Smooth muscle cell (in vitro differentiated cells): ENCODE data around the gene APOH. TPM values are rescaled to one million over a fixed set of nuclear protein-coding genes. Genes with fewer than 3 reads are reported as not detected.

ENCODE experiments used
- DNase-seq: peaks from one replicate; lab custom pipeline; 2025; ENCODE audit not compliant: unreplicated experiment; lab: John Stamatoyannopoulos, UW
- H2AFZ ChIP-seq: fragments of 200-600 bp; sonication (generic); 2 replicates; pipeline ENCODE4 v1.6.0; 2016; ENCODE audit warnings: antibody characterized with exemption, low read depth, mild to moderate bottlenecking
- H3F3A ChIP-seq: fragments of 200-600 bp; sonication (generic); 2 replicates; pipeline ENCODE4 v1.6.0; 2017; ENCODE audit warnings: antibody characterized with exemption, low read depth
- H3K27ac ChIP-seq: fragments of 200-600 bp; sonication (generic); 2 replicates; pipeline ENCODE4 v1.5.1; 2016; ENCODE audit warnings: low read depth, mild to moderate bottlenecking
- H3K27me3 ChIP-seq: fragments of 200-600 bp; sonication (generic); 2 replicates; pipeline ENCODE4 v1.6.1; 2016; ENCODE audit warnings: low read depth, mild to moderate bottlenecking
- H3K36me3 ChIP-seq: fragments of 200-600 bp; sonication (generic); 2 replicates; pipeline ENCODE4 v1.5.1; 2016; ENCODE audit warnings: low read depth
- H3K4me1 ChIP-seq: fragments of 200-600 bp; sonication (generic); 2 replicates; pipeline ENCODE4 v1.5.1; 2016; ENCODE audit warnings: low read depth
- H3K4me2 ChIP-seq: fragments of 200-600 bp; sonication (generic); 2 replicates; pipeline ENCODE4 v1.6.0; 2016; ENCODE audit warnings: mild to moderate bottlenecking
- H3K4me3 ChIP-seq: fragments of 200-600 bp; sonication (generic); 2 replicates; pipeline ENCODE4 v1.5.1; 2016; ENCODE audit warnings: mild to moderate bottlenecking
- H3K79me2 ChIP-seq: fragments of 200-600 bp; sonication (generic); 2 replicates; pipeline ENCODE4 v1.6.0; 2016; ENCODE audit warnings: low read depth, mild to moderate bottlenecking
- H3K9ac ChIP-seq: fragments of 200-600 bp; sonication (generic); 2 replicates; pipeline ENCODE4 v1.6.0; 2016; ENCODE audit warnings: low read depth
- H3K9me3 ChIP-seq: fragments of 200-600 bp; sonication (generic); replicated peaks from 2 replicates; pipeline ENCODE4 v1.5.1; 2016; ENCODE audit warnings: low read depth
- H4K20me1 ChIP-seq: fragments of 200-600 bp; sonication (generic); 2 replicates; pipeline ENCODE4 v1.6.0; 2016; ENCODE audit warnings: low read depth
- WGBS: methylation state at CpG from one replicate; pipeline ENCODE4 v1.1.7; 2016; ENCODE audit warnings: low lambda C conversion rate; 5-methylcytosine and 5-hydroxymethylcytosine counted together
- polyA plus RNA-seq: library from polyadenylated mRNA; unstranded; fragments of >200 nt; fragmentation: Nextera tagmentation; extraction: Ambion mirVana; gene quantifications from 2 replicates; pipeline ENCODE4 v1.2.1, GENCODE V29; 2016
- total RNA-seq: library from RNA; depleted of rRNA; stranded (reverse); fragments of >200 nt; gene quantifications from 2 replicates; pipeline ENCODE4 v1.2.3, GENCODE V29; 2014
- TF ChIP-seq, protein P1 (sequence below): fragments of 200-600 bp; sonication (generic); IDR thresholded peaks from 2 replicates; pipeline ENCODE4 v1.5.1; 2017; ENCODE audit warnings: borderline replicate concordance, mild to moderate bottlenecking, antibody characterized with exemption; ENCODE audit not compliant: insufficient read depth, poor library complexity, severe bottlenecking

Gene APOH
- total and polyA plus RNA-seq, 2 experiments from 2014 or later: not detected

DNA sequence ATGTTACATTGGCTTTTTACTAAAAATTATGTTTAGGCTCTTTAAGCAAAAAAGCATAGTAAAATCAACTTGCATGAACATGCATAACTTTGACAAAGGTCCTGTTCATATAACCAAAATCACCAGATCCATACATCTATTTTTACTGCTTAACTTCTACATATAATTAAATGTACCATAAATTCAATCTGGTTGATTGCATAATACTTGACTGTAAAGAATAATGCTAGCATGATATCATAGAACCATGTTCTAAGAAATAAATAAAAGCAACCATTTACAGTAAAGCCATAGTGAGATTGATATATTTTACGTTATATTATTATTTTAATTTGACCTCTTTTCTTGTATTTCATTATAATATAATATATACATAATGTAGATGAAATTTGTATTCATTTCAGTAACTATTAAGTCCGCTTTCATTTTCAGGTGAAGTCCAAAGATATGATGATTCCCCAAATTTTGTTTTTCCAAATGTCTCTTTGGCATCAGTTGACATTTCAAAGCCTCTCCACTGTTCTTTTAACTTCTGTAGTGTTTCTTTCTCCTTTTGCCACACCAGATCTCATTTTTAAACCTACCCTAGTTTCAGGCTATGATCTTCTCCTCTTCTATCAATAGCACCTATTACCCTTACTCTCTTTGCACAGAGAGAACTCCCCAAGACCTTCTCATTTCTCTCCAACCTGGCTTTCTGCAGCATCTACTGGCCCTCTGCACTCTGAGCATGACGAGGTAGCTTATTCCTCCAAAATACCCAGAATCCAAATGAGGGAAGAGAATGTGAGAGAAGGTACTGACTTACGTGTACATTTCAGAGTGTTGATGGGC lies 1.8 kb downstream of the APOH start:
- H3K36me3 ChIP-seq: no peaks in the 10 kb centered on the region
- peaks cover 4% of the 10 kb centered on the region for H3K27me3 ChIP-seq
- no peak for DNase-seq
- no peak overlapping the region for H2AFZ ChIP-seq
- H3F3A ChIP-seq: no peaks in the 10 kb centered on the region
- H3K4me2 ChIP-seq: no peak overlapping the region
- TF ChIP-seq, protein P1, sequence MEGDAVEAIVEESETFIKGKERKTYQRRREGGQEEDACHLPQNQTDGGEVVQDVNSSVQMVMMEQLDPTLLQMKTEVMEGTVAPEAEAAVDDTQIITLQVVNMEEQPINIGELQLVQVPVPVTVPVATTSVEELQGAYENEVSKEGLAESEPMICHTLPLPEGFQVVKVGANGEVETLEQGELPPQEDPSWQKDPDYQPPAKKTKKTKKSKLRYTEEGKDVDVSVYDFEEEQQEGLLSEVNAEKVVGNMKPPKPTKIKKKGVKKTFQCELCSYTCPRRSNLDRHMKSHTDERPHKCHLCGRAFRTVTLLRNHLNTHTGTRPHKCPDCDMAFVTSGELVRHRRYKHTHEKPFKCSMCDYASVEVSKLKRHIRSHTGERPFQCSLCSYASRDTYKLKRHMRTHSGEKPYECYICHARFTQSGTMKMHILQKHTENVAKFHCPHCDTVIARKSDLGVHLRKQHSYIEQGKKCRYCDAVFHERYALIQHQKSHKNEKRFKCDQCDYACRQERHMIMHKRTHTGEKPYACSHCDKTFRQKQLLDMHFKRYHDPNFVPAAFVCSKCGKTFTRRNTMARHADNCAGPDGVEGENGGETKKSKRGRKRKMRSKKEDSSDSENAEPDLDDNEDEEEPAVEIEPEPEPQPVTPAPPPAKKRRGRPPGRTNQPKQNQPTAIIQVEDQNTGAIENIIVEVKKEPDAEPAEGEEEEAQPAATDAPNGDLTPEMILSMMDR: no peak
- H3K9me3 ChIP-seq: no peaks in the 10 kb centered on the region
- WGBS: 93% methylated on average over 4 of the region's 4 CpGs
- H3K27ac ChIP-seq: no peak overlapping the region
- no peak overlapping the region for H3K9ac ChIP-seq
- no peaks in the 10 kb centered on the region for H4K20me1 ChIP-seq
- no peaks in the 10 kb centered on the region for H3K4me1 ChIP-seq
- H3K4me3 ChIP-seq: no peak overlapping the region
- H3K79me2 ChIP-seq: no peaks in the 10 kb centered on the region

DNA sequence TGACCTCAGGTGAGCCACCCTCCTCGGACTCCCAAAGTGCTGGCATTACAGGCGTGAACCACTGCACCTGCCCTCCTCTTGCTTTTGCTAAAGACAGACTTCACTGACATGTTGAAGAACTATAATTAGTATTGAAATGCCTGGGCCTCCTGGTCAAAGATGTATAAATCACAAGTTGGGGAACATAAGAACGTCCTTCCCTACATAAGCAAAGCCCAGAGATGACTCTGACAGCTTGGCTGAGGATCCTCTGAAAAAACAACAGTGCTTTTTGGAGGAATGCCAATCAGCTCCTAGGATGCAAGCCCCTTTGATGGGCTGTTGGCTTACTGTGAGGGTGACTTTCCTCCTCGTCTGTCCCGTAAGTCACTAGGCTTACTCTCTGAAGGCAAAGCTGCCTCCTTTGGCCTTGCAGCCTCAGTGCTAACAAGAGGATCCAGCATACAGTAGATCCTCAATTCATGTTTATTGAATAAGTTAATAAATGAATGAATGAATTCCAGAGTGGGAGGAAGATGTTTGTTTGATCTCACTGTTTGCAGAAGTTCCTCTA lies 6.3 kb downstream of the APOH start:
- H3K27ac ChIP-seq: no peak overlapping the region
- H4K20me1 ChIP-seq: no peaks in the 10 kb centered on the region
- no peaks in the 10 kb centered on the region for H3K9me3 ChIP-seq
- no peak overlapping the region for H3K4me2 ChIP-seq
- H3K4me3 ChIP-seq: no peak overlapping the region
- no peaks in the 10 kb centered on the region for H3K79me2 ChIP-seq
- H3F3A ChIP-seq: no peaks in the 10 kb centered on the region
- no peaks in the 10 kb centered on the region for H3K4me1 ChIP-seq
- H2AFZ ChIP-seq: no peak overlapping the region
- no peaks in the 10 kb centered on the region for H3K36me3 ChIP-seq
- 88% methylated on average over 5 of the region's 5 CpGs for WGBS
- TF ChIP-seq, protein P1: no peak
- H3K9ac ChIP-seq: no peak overlapping the region
- DNase-seq: no peak
- peaks cover 11% of the 10 kb centered on the region for H3K27me3 ChIP-seq

DNA sequence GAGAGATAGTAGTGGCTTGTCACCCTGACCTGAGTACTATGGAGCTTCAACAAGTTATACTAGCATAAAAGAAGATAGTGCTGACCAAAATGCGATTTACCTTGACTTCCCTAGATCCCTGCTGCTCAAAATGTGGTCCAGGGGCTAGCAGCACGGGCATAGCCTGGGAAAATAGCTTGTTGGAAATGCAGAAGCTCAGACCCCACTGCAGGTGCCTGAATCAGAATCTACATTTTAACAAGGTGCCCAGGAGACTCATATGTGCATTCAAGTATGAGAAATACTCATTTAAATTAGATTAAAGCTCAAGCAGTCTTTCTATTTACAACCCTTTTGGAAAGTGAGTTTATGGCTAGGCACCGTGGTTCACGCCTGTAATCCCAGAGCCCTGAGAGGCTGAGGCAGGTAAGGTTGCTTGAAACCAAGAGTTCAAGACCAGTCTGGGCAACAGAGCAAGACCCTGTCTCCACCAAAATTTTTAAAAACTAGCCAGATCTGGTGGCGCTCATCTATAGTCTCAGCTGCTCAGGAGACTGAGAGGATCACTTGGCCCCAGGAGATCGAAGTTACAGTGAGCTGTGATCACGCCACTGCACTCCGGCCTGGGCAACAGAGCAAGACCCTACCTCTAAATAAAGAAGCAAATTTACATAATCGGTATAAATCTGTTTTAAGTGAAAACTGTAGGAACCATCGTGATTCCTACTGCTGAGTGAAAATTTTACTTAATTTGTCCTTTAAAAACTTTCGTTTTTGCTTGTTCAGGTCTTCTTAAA lies 7.3 kb downstream of the APOH start:
- H3K9ac ChIP-seq: no peak overlapping the region
- H3K36me3 ChIP-seq: no peaks in the 10 kb centered on the region
- WGBS: 85% methylated on average over 11 of the region's 11 CpGs
- no peak overlapping the region for H2AFZ ChIP-seq
- peaks cover 11% of the 10 kb centered on the region for H3K27me3 ChIP-seq
- no peaks in the 10 kb centered on the region for H4K20me1 ChIP-seq
- no peaks in the 10 kb centered on the region for H3F3A ChIP-seq
- H3K9me3 ChIP-seq: no peaks in the 10 kb centered on the region
- no peaks in the 10 kb centered on the region for H3K79me2 ChIP-seq
- H3K4me2 ChIP-seq: no peak overlapping the region
- no peak for DNase-seq
- TF ChIP-seq, protein P1: no peak
- no peaks in the 10 kb centered on the region for H3K4me1 ChIP-seq
- no peak overlapping the region for H3K4me3 ChIP-seq
- no peak overlapping the region for H3K27ac ChIP-seq
